OCI-LY7 (cell line): Measurements from ENCODE around the gene HCFC1R1. TPM values are rescaled to one million over a fixed set of nuclear protein-coding genes. Genes with fewer than 3 reads are reported as not detected.

Source experiments
- BruUV-seq: library from RNA; stranded (reverse); fragments of 400-500 nt; replicated peaks from 2 replicates; lab custom pipeline; 2021; lab: Mats Ljungman, UMichigan
- CTCF ChIA-PET: fragments of 300-600 bp; sonication (Branson Sonifier 250); formaldehyde crosslinking; loops from one replicate; lab custom pipeline; 2022; ENCODE audit warnings: antibody characterized with exemption; ENCODE audit not compliant: unreplicated experiment; lab: Charles Lee
- POLR2A ChIA-PET: fragments of 300-600 bp; sonication (Branson Sonifier 250); formaldehyde crosslinking; loops from one replicate; lab custom pipeline; 2022; ENCODE audit warnings: antibody characterized with exemption; lab: Charles Lee
- DNase-seq: peaks from one replicate; pipeline ENCODE4 v3.0.0-alpha.2; 2015; ENCODE audit warnings: low spot score
- H2AFZ ChIP-seq: fragments of 200-600 bp; sonication (generic), shearing (Covaris generic); 2 replicates; pipeline ENCODE4 v1.6.1; 2014; ENCODE audit warnings: mild to moderate bottlenecking, antibody characterized with exemption, low read length, moderate library complexity
- H3K27ac ChIP-seq: fragments of 200-600 bp; sonication (generic); 2 replicates; pipeline ENCODE4 v1.5.1; 2014; ENCODE audit warnings: mixed run types, low read depth, mild to moderate bottlenecking, moderate library complexity, low read length, inconsistent platforms; ENCODE audit not compliant: poor library complexity, severe bottlenecking
- H3K36me3 ChIP-seq: fragments of 200-600 bp; sonication (generic); 2 replicates; pipeline ENCODE4 v1.6.1; 2014; ENCODE audit warnings: mild to moderate bottlenecking, antibody characterized with exemption, low read length, moderate library complexity, mixed read lengths; ENCODE audit not compliant: insufficient read depth
- H3K4me1 ChIP-seq: fragments of 200-600 bp; sonication (generic); 2 replicates; pipeline ENCODE4 v1.5.1; 2014; ENCODE audit warnings: mild to moderate bottlenecking, low read length; ENCODE audit not compliant: insufficient read depth, poor library complexity, severe bottlenecking
- H3K4me2 ChIP-seq: fragments of 200-600 bp; sonication (generic); 2 replicates; pipeline ENCODE4 v1.6.1; 2014; ENCODE audit warnings: mild to moderate bottlenecking, low read length
- H3K4me3 ChIP-seq: fragments of 200-600 bp; sonication (generic); 2 replicates; pipeline ENCODE4 v1.5.1; 2014; ENCODE audit warnings: mild to moderate bottlenecking, low read depth, low read length; ENCODE audit not compliant: poor library complexity, severe bottlenecking
- H3K79me2 ChIP-seq: fragments of 200-600 bp; sonication (generic); 2 replicates; pipeline ENCODE4 v1.6.1; 2016; ENCODE audit warnings: low read depth, mild to moderate bottlenecking, low read length, moderate library complexity, mixed read lengths; ENCODE audit not compliant: insufficient read depth
- H3K9me2 ChIP-seq: fragments of 200-600 bp; sonication (generic); 2 replicates; pipeline ENCODE4 v1.6.1; 2016; ENCODE audit warnings: mild to moderate bottlenecking, low read length, mixed read lengths; ENCODE audit not compliant: insufficient read depth
- H3K9me3 ChIP-seq: fragments of 200-600 bp; sonication (generic); 2 replicates; pipeline ENCODE4 v1.6.1; 2014; ENCODE audit warnings: mild to moderate bottlenecking, mixed run types, low read length, mixed read lengths
- H4K20me1 ChIP-seq: fragments of 200-600 bp; sonication (generic); 2 replicates; pipeline ENCODE4 v1.6.1; 2014; ENCODE audit warnings: mild to moderate bottlenecking, antibody characterized with exemption, low read length, moderate library complexity, mixed read lengths; ENCODE audit not compliant: insufficient read depth
- EZH2phosphoT487 ChIP-seq: fragments of 200-600 bp; sonication (generic); IDR thresholded peaks from 2 replicates; pipeline ENCODE4 v1.6.1; 2018; ENCODE audit warnings: low read depth, borderline replicate concordance, mild to moderate bottlenecking, mixed run types, antibody characterized with exemption, low read length, moderate library complexity, mixed read lengths
- intact Hi-C: fragments of 100-400 bp; cut with micrococcal nuclease; formaldehyde crosslinking; loops from one replicate; pipeline ENCODE4 v1.10.0; 2022; ENCODE audit not compliant: unreplicated experiment
- total RNA-seq, 2 experiments: library from RNA; depleted of rRNA in 1 of 2; stranded (reverse); fragments of >200 nt in 1 of 2; shearing (Covaris generic) in 1 of 2; gene quantifications; 2 replicates each; pipeline ENCODE4 v1.2.3, GENCODE V29; 2014 to 2022
- TF ChIP-seq, protein P1 (sequence below): fragments of 200-600 bp; sonication (generic); conservative IDR thresholded peaks from 2 replicates; pipeline ENCODE4 v1.5.1; 2014; ENCODE audit warnings: mild to moderate bottlenecking, antibody characterized with exemption, low read length, moderate library complexity, mixed read lengths

HCFC1R1 gene
- total RNA-seq, 2 experiments from 2014 or later = 29.1 to 39.4 TPM

DNA sequence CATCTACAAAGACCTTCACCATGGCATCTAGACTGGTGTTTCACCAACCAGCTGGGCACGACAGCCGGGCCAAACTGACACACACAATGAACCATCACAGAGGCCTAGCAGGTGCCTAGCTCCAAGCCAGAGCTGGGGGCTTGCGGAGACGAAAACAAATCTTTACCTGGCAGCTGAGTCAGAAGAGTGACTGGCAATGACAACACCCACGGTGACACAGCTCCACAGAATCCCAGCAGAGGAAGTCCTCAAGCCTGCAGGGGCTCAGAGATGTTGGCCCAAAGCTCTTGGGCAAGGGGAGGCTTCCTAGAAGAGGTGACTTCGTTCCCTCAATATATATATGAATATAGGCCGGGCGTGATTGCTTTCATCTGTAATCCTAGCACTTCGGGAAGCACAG is 27.8 kb upstream of the HCFC1R1 start:
- intact Hi-C loops = no loop called here
- BruUV-seq = no TSS peak
- no peak overlapping the region for H3K4me2 ChIP-seq
- no peaks in the 10 kb centered on the region for H3K9me3 ChIP-seq
- H3K27ac ChIP-seq = no peak overlapping the region
- H4K20me1 ChIP-seq = no peaks in the 10 kb centered on the region
- H2AFZ ChIP-seq = no peak overlapping the region
- H3K4me3 ChIP-seq = no peak overlapping the region
- POLR2A ChIA-PET = no interaction called here
- no peaks in the 10 kb centered on the region for H3K79me2 ChIP-seq
- H3K9me2 ChIP-seq = no peaks in the 10 kb centered on the region
- CTCF ChIA-PET = no interaction called here
- H3K4me1 ChIP-seq = peaks cover 34% of the 10 kb centered on the region
- TF ChIP-seq EZH2phosphoT487 = no peak
- no peaks in the 10 kb centered on the region for H3K36me3 ChIP-seq
- DNase-seq = no peak

DNA sequence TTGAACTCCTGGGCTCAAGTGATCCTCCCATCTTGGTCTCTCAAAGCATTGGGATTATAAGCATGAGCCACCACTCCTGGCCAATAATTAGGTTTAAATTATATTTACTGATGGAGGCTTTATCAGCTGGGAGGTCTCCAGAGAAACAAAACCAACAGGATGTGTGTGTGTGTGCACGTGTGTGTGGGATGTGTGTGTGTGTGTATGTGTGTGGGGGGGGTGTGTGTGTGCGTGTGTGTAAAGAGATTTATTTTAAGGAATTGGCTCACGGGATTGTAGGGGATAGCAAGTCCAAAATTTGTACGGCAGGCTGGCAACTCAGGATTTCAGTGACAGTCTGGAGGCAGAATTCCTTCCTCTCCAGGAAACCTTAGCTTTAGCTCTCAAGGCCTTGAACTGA is 27.3 kb upstream of the HCFC1R1 start:
- H2AFZ ChIP-seq = no peak overlapping the region
- intact Hi-C loops = no loop called here
- ChIA-PET POLR2A (no interaction called here), CTCF (no interaction called here)
- H3K9me3 ChIP-seq = no peaks in the 10 kb centered on the region
- H4K20me1 ChIP-seq = no peaks in the 10 kb centered on the region
- TF ChIP-seq, protein P1, sequence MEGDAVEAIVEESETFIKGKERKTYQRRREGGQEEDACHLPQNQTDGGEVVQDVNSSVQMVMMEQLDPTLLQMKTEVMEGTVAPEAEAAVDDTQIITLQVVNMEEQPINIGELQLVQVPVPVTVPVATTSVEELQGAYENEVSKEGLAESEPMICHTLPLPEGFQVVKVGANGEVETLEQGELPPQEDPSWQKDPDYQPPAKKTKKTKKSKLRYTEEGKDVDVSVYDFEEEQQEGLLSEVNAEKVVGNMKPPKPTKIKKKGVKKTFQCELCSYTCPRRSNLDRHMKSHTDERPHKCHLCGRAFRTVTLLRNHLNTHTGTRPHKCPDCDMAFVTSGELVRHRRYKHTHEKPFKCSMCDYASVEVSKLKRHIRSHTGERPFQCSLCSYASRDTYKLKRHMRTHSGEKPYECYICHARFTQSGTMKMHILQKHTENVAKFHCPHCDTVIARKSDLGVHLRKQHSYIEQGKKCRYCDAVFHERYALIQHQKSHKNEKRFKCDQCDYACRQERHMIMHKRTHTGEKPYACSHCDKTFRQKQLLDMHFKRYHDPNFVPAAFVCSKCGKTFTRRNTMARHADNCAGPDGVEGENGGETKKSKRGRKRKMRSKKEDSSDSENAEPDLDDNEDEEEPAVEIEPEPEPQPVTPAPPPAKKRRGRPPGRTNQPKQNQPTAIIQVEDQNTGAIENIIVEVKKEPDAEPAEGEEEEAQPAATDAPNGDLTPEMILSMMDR = no peak
- TF ChIP-seq EZH2phosphoT487 = no peak
- no peak overlapping the region for H3K4me2 ChIP-seq
- peaks cover 34% of the 10 kb centered on the region for H3K4me1 ChIP-seq
- no TSS peak for BruUV-seq
- no peak overlapping the region for H3K4me3 ChIP-seq
- H3K36me3 ChIP-seq = no peaks in the 10 kb centered on the region
- no peak for DNase-seq
- no peak overlapping the region for H3K27ac ChIP-seq
- no peaks in the 10 kb centered on the region for H3K79me2 ChIP-seq
- no peaks in the 10 kb centered on the region for H3K9me2 ChIP-seq

DNA sequence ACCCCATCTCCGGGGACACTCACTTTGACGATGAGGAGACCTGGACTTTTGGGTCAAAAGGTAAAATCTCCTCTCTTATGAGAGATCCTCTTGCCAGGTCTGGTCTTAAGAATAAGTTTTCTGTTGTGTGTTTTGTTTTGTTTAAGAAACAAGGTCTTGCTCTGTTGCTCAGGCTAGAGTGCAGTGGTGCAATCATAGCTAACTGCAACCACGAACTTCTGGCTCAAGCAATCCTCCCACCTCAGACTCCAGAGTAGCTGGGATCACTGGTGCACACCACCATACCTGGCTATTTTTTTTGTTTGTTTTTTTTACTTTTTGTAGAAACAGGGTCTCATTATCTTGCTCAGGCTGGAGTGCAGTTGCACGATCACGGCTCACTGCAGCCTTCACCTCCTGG is 26.7 kb upstream of the HCFC1R1 start:
- ChIA-PET POLR2A (interaction anchor here (1.1 kb wide), 1 partner anchor 19 kb away, joined by 3 read pairs; no protein-coding TSS in a partner anchor), CTCF (no interaction called here)
- TF ChIP-seq EZH2phosphoT487 = no peak
- TF ChIP-seq, protein P1 = no peak
- Histone ChIP-seq H2AFZ (no peak overlapping the region), H3K4me3 (no peak overlapping the region), H3K4me2 (0 out of 2 replicates have a peak overlapping the region, but pooled peaks have one; percentile 9), H4K20me1 (no peaks in the 10 kb centered on the region), H3K79me2 (no peaks in the 10 kb centered on the region), H3K36me3 (no peaks in the 10 kb centered on the region), H3K27ac (no peak overlapping the region), H3K4me1 (peaks cover 33% of the 10 kb centered on the region), H3K9me3 (no peaks in the 10 kb centered on the region), H3K9me2 (no peaks in the 10 kb centered on the region)
- intact Hi-C loops = no loop called here
- DNase-seq = no peak
- no TSS peak for BruUV-seq
